Astrocyte (in vitro differentiated cells and primary cell): ENCODE data around the gene VEGFA.

ENCODE experiments used
- CTCF ChIP-seq: IDR thresholded peaks from 2 replicates; pipeline ENCODE4 v1.5.1; 2011; ENCODE audit warnings: low read depth, mild to moderate bottlenecking, inconsistent platforms, low read length, moderate library complexity; ENCODE audit not compliant: insufficient read depth
- EZH2 ChIP-seq: IDR thresholded peaks from 2 replicates; pipeline ENCODE4 v1.6.1; 2012; ENCODE audit warnings: mild to moderate bottlenecking, low read length, inconsistent platforms; ENCODE audit not compliant: insufficient read depth

GRCh38 chr6:43740961-43741764, 28.8 kb upstream of the VEGFA start:
- TF ChIP-seq EZH2 (no peak), CTCF (no peak)
